ENCODE results near the gene FOXN4. TPM values are rescaled to one million over a fixed set of nuclear protein-coding genes. Genes with fewer than 3 reads are reported as not detected.

The FOXN4 gene
- total RNA-seq, 2 donors from 2014 or later: 0.27 to 4.8 TPM

- Histone ChIP-seq H3K9me3 (no peaks in the 10 kb centered on the region), H3K36me3 (no peaks in the 10 kb centered on the region), H3K27me3 (replicated peaks; ENCODE audit: insufficient read depth) (no peaks in the 10 kb centered on the region), H3K4me3 (no peak overlapping the region), H3K4me1 (replicated peaks) (no peaks in the 10 kb centered on the region), H3K27ac (no peak overlapping the region)
- TF ChIP-seq CTCF (IDR thresholded peaks at IDR 0.05): no peak
- TF ChIP-seq POLR2AphosphoS5 (IDR thresholded peaks at IDR 0.05): no peak
- no peak for TF ChIP-seq POLR2A (IDR thresholded peaks at IDR 0.05)
- 92% methylated on average over 7 of the region's 7 CpGs for WGBS
- intact Hi-C loops (cut with DNase I): no loop called here
- DNase-seq (ENCODE audit: low spot score): no peak
These were observed 9.2 kb downstream of the FOXN4 start for GRCh38 chr12:109299849-109300248.

GRCh38 chr12:109296431-109296830, 12.7 kb downstream of the FOXN4 start:
- TF ChIP-seq POLR2A (IDR thresholded peaks at IDR 0.05) (no peak), CTCF (IDR thresholded peaks at IDR 0.05) (no peak), POLR2AphosphoS5 (IDR thresholded peaks at IDR 0.05) (no peak)
- H3K4me1 ChIP-seq (replicated peaks): no peaks in the 10 kb centered on the region
- WGBS: 82% methylated on average over 3 of the region's 3 CpGs
- H3K36me3 ChIP-seq: no peaks in the 10 kb centered on the region
- H3K9me3 ChIP-seq: no peaks in the 10 kb centered on the region
- H3K4me3 ChIP-seq: no peak overlapping the region
- H3K27me3 ChIP-seq (replicated peaks; ENCODE audit: insufficient read depth): no peaks in the 10 kb centered on the region
- no peak overlapping the region for H3K27ac ChIP-seq
- intact Hi-C loops (cut with DNase I): no loop called here
- DNase-seq (ENCODE audit: low spot score): no peak

- Histone ChIP-seq H3K4me3 (no peak overlapping the region), H3K27me3 (replicated peaks; ENCODE audit: insufficient read depth) (no peaks in the 10 kb centered on the region), H3K27ac (no peak overlapping the region), H3K9me3 (no peaks in the 10 kb centered on the region), H3K4me1 (replicated peaks) (no peaks in the 10 kb centered on the region), H3K36me3 (no peaks in the 10 kb centered on the region)
- WGBS: 82% methylated on average over 13 of the region's 13 CpGs
- DNase-seq (ENCODE audit: low spot score): no peak
- TF ChIP-seq CTCF (IDR thresholded peaks at IDR 0.05) (no peak), POLR2A (IDR thresholded peaks at IDR 0.05) (no peak), POLR2AphosphoS5 (IDR thresholded peaks at IDR 0.05) (no peak)
- intact Hi-C loops (cut with DNase I): no loop called here
These were observed 13.2 kb downstream of the FOXN4 start for GRCh38 chr12:109295764-109296425.

- H3K4me3 ChIP-seq: no peak overlapping the region
- 84% methylated on average over 5 of the region's 5 CpGs for whole genome bisulfite sequencing
- no peaks in the 10 kb centered on the region for H3K4me1 ChIP-seq (replicated peaks)
- intact Hi-C loops (cut with DNase I): no loop called here
- no peak for TF ChIP-seq POLR2AphosphoS5 (IDR thresholded peaks at IDR 0.05)
- no peak for TF ChIP-seq POLR2A (IDR thresholded peaks at IDR 0.05)
- no peak for TF ChIP-seq CTCF (IDR thresholded peaks at IDR 0.05)
- DNase-seq (ENCODE audit: low spot score): no peak
- no peaks in the 10 kb centered on the region for H3K36me3 ChIP-seq
- H3K27ac ChIP-seq: no peak overlapping the region
- no peaks in the 10 kb centered on the region for H3K27me3 ChIP-seq (replicated peaks; ENCODE audit: insufficient read depth)
- no peaks in the 10 kb centered on the region for H3K9me3 ChIP-seq
These were observed 14.7 kb downstream of the FOXN4 start for GRCh38 chr12:109294286-109294796.

GRCh38 chr12:109293106-109293505, 16.0 kb downstream of the FOXN4 start:
- intact Hi-C loops (cut with DNase I): no loop called here
- DNase-seq (ENCODE audit: low spot score): no peak
- H3K4me3 ChIP-seq: no peak overlapping the region
- WGBS: 85% methylated on average over 3 of the region's 3 CpGs
- H3K27me3 ChIP-seq (replicated peaks; ENCODE audit: insufficient read depth): no peaks in the 10 kb centered on the region
- TF ChIP-seq CTCF (IDR thresholded peaks at IDR 0.05): no peak
- no peak for TF ChIP-seq POLR2A (IDR thresholded peaks at IDR 0.05)
- TF ChIP-seq POLR2AphosphoS5 (IDR thresholded peaks at IDR 0.05): no peak
- no peaks in the 10 kb centered on the region for H3K4me1 ChIP-seq (replicated peaks)
- H3K27ac ChIP-seq: no peak overlapping the region
- no peaks in the 10 kb centered on the region for H3K9me3 ChIP-seq
- no peaks in the 10 kb centered on the region for H3K36me3 ChIP-seq
